ENCODE measurements around the gene THEMIS2.

DNA sequence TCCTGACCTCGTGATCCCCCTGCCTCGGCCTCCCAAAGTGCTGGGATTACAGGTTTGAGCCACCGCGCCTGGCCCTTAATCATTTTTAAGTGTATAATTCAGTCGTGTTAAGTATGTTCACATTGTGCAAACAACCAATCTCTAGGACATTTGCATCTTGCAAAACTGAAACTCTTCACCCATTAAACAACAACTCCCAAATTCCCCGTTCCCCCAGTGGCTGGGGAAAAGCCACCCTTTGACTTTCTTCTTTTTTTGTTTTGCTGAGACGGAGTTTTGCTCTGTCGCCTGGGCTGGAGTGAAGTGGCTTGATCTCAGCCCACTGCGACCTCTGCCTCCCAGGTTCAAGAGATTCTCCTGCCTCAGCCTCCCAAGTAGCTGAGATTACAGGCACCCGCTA, 6.5 kb upstream of the THEMIS2 start:
- no peak for TF ChIP-seq POLR2AphosphoS5 (IDR thresholded peaks at IDR 0.05)
- no peak for TF ChIP-seq POLR2A (IDR thresholded peaks at IDR 0.05)
- TF ChIP-seq, protein P1, sequence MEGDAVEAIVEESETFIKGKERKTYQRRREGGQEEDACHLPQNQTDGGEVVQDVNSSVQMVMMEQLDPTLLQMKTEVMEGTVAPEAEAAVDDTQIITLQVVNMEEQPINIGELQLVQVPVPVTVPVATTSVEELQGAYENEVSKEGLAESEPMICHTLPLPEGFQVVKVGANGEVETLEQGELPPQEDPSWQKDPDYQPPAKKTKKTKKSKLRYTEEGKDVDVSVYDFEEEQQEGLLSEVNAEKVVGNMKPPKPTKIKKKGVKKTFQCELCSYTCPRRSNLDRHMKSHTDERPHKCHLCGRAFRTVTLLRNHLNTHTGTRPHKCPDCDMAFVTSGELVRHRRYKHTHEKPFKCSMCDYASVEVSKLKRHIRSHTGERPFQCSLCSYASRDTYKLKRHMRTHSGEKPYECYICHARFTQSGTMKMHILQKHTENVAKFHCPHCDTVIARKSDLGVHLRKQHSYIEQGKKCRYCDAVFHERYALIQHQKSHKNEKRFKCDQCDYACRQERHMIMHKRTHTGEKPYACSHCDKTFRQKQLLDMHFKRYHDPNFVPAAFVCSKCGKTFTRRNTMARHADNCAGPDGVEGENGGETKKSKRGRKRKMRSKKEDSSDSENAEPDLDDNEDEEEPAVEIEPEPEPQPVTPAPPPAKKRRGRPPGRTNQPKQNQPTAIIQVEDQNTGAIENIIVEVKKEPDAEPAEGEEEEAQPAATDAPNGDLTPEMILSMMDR (IDR thresholded peaks at IDR 0.05): no peak

All from stomach (tissue), 4 donors.